ENCODE data around the gene RMI1. TPM values are rescaled to one million over a fixed set of nuclear protein-coding genes. Genes with fewer than 3 reads are reported as not detected.

RMI1 gene
- polyA plus RNA-seq, 1 donor (not counting 4 experiments of a cell fraction or from before 2014, with no cell fraction given): 3.6 TPM

GRCh38 chr9:83932011-83932410 is 48.6 kb upstream of the RMI1 start:
- H3K4me2 ChIP-seq (ENCODE audit: control insufficient read depth, extremely low read depth, insufficient read depth, low read depth, low read length): peak overlapping the region; percentile 41
- H3K27me3 ChIP-seq (ENCODE audit: control insufficient read depth, extremely low read depth, insufficient read depth, low read length): no peaks in the 10 kb centered on the region
- H3K4me3 ChIP-seq (ENCODE audit: control insufficient read depth in 2 of 3, extremely low read depth in 1 of 3, insufficient read depth in 2 of 3, low read depth in 1 of 3, low read length in 3 of 3): no peak overlapping the region
- TF ChIP-seq EZH2 (IDR thresholded peaks at IDR 0.05; ENCODE audit: low read length) (no peak), CTCF (optimal IDR thresholded peaks at IDR 0.05 in 1 of 3, IDR thresholded peaks at IDR 0.05 in 1 of 3, conservative IDR thresholded peaks at IDR 0.05 in 1 of 3; ENCODE audit: extremely low read depth in 1 of 3, insufficient read depth in 2 of 3, low read length in 3 of 3) (no peak)
- H3K9me1 ChIP-seq (ENCODE audit: control insufficient read depth, extremely low read depth, insufficient read depth, low read length): no peaks in the 10 kb centered on the region
- H4K20me1 ChIP-seq (ENCODE audit: control insufficient read depth, extremely low read depth, insufficient read depth, low read length): no peaks in the 10 kb centered on the region
- dilution Hi-C loops (cut with MboI; ENCODE audit: extremely low pct_ligation_motif_present, low sequenced_read_pairs): no loop called here
- H3K9me3 ChIP-seq (ENCODE audit: control insufficient read depth, low read depth, low read length): no peaks in the 10 kb centered on the region
- peaks cover 30% of the 10 kb centered on the region for H3K4me1 ChIP-seq (ENCODE audit: control insufficient read depth, extremely low read depth, insufficient read depth, low read length)
- DNase-seq (ENCODE audit: low read depth, low spot score): no peak
- no peak overlapping the region for H2AFZ ChIP-seq (ENCODE audit: control insufficient read depth, low read length)
- H3K27ac ChIP-seq (ENCODE audit: control insufficient read depth, insufficient read depth, low read length): no peak overlapping the region
- H3K79me2 ChIP-seq (ENCODE audit: control insufficient read depth, insufficient read depth, low read length): no peaks in the 10 kb centered on the region
- no peaks in the 10 kb centered on the region for H3K36me3 ChIP-seq (ENCODE audit: control insufficient read depth in 2 of 2, extremely low read depth in 1 of 2, insufficient read depth in 2 of 2, low read length in 2 of 2)
- H3K9ac ChIP-seq (ENCODE audit: control insufficient read depth, extremely low read depth, insufficient read depth, low read length): no peak overlapping the region
- no peak for FAIRE-seq

- Histone ChIP-seq H3K36me3 (ENCODE audit: control insufficient read depth in 2 of 2, extremely low read depth in 1 of 2, insufficient read depth in 2 of 2, low read length in 2 of 2) (no peaks in the 10 kb centered on the region), H3K4me1 (ENCODE audit: control insufficient read depth, extremely low read depth, insufficient read depth, low read length) (peaks cover 30% of the 10 kb centered on the region), H3K4me3 (ENCODE audit: control insufficient read depth in 2 of 3, extremely low read depth in 1 of 3, insufficient read depth in 2 of 3, low read depth in 1 of 3, low read length in 3 of 3) (no peak overlapping the region), H3K27ac (ENCODE audit: control insufficient read depth, insufficient read depth, low read length) (no peak overlapping the region), H4K20me1 (ENCODE audit: control insufficient read depth, extremely low read depth, insufficient read depth, low read length) (no peaks in the 10 kb centered on the region), H3K9me1 (ENCODE audit: control insufficient read depth, extremely low read depth, insufficient read depth, low read length) (no peaks in the 10 kb centered on the region), H3K79me2 (ENCODE audit: control insufficient read depth, insufficient read depth, low read length) (no peaks in the 10 kb centered on the region), H3K9me3 (ENCODE audit: control insufficient read depth, low read depth, low read length) (no peaks in the 10 kb centered on the region), H3K27me3 (ENCODE audit: control insufficient read depth, extremely low read depth, insufficient read depth, low read length) (no peaks in the 10 kb centered on the region), H3K9ac (ENCODE audit: control insufficient read depth, extremely low read depth, insufficient read depth, low read length) (no peak overlapping the region), H2AFZ (ENCODE audit: control insufficient read depth, low read length) (no peak overlapping the region), H3K4me2 (ENCODE audit: control insufficient read depth, extremely low read depth, insufficient read depth, low read depth, low read length) (no peak overlapping the region)
- DNase-seq (ENCODE audit: low read depth, low spot score): no peak
- dilution Hi-C loops (cut with MboI; ENCODE audit: extremely low pct_ligation_motif_present, low sequenced_read_pairs): no loop called here
- TF ChIP-seq EZH2 (IDR thresholded peaks at IDR 0.05; ENCODE audit: low read length) (no peak), CTCF (optimal IDR thresholded peaks at IDR 0.05 in 1 of 3, IDR thresholded peaks at IDR 0.05 in 1 of 3, conservative IDR thresholded peaks at IDR 0.05 in 1 of 3; ENCODE audit: extremely low read depth in 1 of 3, insufficient read depth in 2 of 3, low read length in 3 of 3) (no peak)
- FAIRE-seq: no peak
Measured at GRCh38 chr9:83932851-83933250, 47.8 kb upstream of the RMI1 start.

Data from keratinocyte (primary cell).